GM12878 (cell line): ENCODE results near the gene SSH2. TPM values are rescaled to one million over a fixed set of nuclear protein-coding genes. Genes with fewer than 3 reads are reported as not detected.
A peak's percentile ranks its signal among the peaks of the same experiment; 100 is the strongest.

Source experiments
- BCL3 ChIP-seq: IDR thresholded peaks from 2 replicates; pipeline ENCODE4 v1.6.1; 2011; ENCODE audit warnings: borderline replicate concordance, low read depth, mild to moderate bottlenecking, moderate library complexity, low read length; ENCODE audit not compliant: insufficient read depth, poor library complexity, severe bottlenecking
- BMI1 ChIP-seq: fragments of 450-650 bp; IDR thresholded peaks from 2 replicates; pipeline ENCODE4 v1.6.1; 2016; ENCODE audit warnings: mild to moderate bottlenecking, moderate library complexity, borderline replicate concordance
- CHD2 ChIP-seq: IDR thresholded peaks from 2 replicates; pipeline ENCODE4 v1.6.1; 2011; ENCODE audit warnings: low read depth, low read length, improper control_type of control experiment, borderline replicate concordance
- HSF1 ChIP-seq: fragments of 150-350 bp; IDR thresholded peaks from 2 replicates; pipeline ENCODE4 v1.6.1; 2014; ENCODE audit warnings: mild to moderate bottlenecking, low read depth, low read length
- MLLT1 ChIP-seq: fragments of 450-650 bp; IDR thresholded peaks from 2 replicates; pipeline ENCODE4 v1.6.1; 2016; ENCODE audit warnings: mild to moderate bottlenecking
- MTA3 ChIP-seq: IDR thresholded peaks from 2 replicates; pipeline ENCODE4 v1.6.1; 2012; ENCODE audit warnings: low read length, inconsistent platforms, borderline replicate concordance
- NBN ChIP-seq: fragments of 450-650 bp; IDR thresholded peaks from 2 replicates; pipeline ENCODE4 v1.6.1; 2016
- NFYA ChIP-seq: IDR thresholded peaks from 2 replicates; pipeline ENCODE4 v1.6.1; 2011; ENCODE audit warnings: low read depth, mild to moderate bottlenecking, low read length, improper control_type of control experiment, borderline replicate concordance
- NR2F1 ChIP-seq: fragments of 450-650 bp; conservative IDR thresholded peaks from 2 replicates; pipeline ENCODE4 v1.6.1; 2017; ENCODE audit warnings: mild to moderate bottlenecking
- PAX5 ChIP-seq: IDR thresholded peaks from 2 replicates; pipeline ENCODE4 v1.6.1; 2011; ENCODE audit warnings: low read depth, low read length, borderline replicate concordance
- PBX3 ChIP-seq: IDR thresholded peaks from 2 replicates; pipeline ENCODE4 v1.6.1; 2011; ENCODE audit warnings: mild to moderate bottlenecking, low read depth, low read length, moderate library complexity; ENCODE audit not compliant: insufficient replicate concordance
- PRDM15 ChIP-seq: fragments of 450-650 bp; formaldehyde crosslinking; IDR thresholded peaks from 2 replicates; pipeline ENCODE4 v1.4.0; 2020; ENCODE audit warnings: mild to moderate bottlenecking, moderate library complexity
- RAD21 ChIP-seq: IDR thresholded peaks from 2 replicates; pipeline ENCODE4 v1.6.1; 2011; ENCODE audit warnings: mild to moderate bottlenecking, low read depth, low read length, moderate library complexity; ENCODE audit not compliant: insufficient read depth
- RAD51 ChIP-seq: fragments of 450-650 bp; IDR thresholded peaks from 2 replicates; pipeline ENCODE4 v1.6.1; 2016; ENCODE audit warnings: moderate library complexity, mild to moderate bottlenecking, inconsistent platforms
- RCOR1 ChIP-seq: conservative IDR thresholded peaks from 2 replicates; pipeline ENCODE4 v1.6.1; 2012; ENCODE audit warnings: low read depth, low read length, improper control_type of control experiment
- SIN3A ChIP-seq: IDR thresholded peaks from 2 replicates; pipeline ENCODE4 v1.6.1; 2012; ENCODE audit warnings: low read depth, low read length, improper control_type of control experiment
- SP1 ChIP-seq: IDR thresholded peaks from one replicate; pipeline ENCODE4 v1.6.1; 2011; ENCODE audit warnings: low read depth, low read length
- STAT1 ChIP-seq: fragments of 450-650 bp; conservative IDR thresholded peaks from 2 replicates; pipeline ENCODE4 v1.6.1; 2014; ENCODE audit warnings: antibody characterized with exemption, mild to moderate bottlenecking
- USF2 ChIP-seq: IDR thresholded peaks from 2 replicates; pipeline ENCODE4 v1.6.1; 2011; ENCODE audit warnings: low read depth, low read length, improper control_type of control experiment, borderline replicate concordance
- polyA plus RNA-seq, 11 experiments: library from polyadenylated mRNA; depleted of rRNA in 4 of 11; unstranded in 6 of 11; stranded (reverse) in 5 of 11; fragments of >200 nt; fragmentation: Nextera tagmentation in 4 of 11; fragmentation: Illumina TruSeq in 1 of 11; extraction: Ambion mirVana in 4 of 11; extraction: Trizol in 1 of 11; gene quantifications; 1 replicate in 1 of 11; 2 replicates in 10 of 11; pipeline versions ENCODE4 v1.2.1 to v1.2.3, GENCODE V29; 2011 to 2016; ENCODE audit warnings: inconsistent platforms in 2 of 11, missing spikeins in 2 of 11, low read depth in 1 of 11
- total RNA-seq, 4 experiments: library from RNA; depleted of rRNA in 3 of 4; stranded (reverse); fragments of >200 nt in 3 of 4; fragmentation: Illumina TruSeq in 1 of 4; extraction: Trizol in 1 of 4; gene quantifications; 2 replicates each; pipeline versions ENCODE4 v1.2.1 to v1.2.3, GENCODE V29; 2013 to 2021

The SSH2 gene
- total and polyA plus RNA-seq, 10 of the 15 experiments (the other 5 are each of a cell fraction or from before 2014, with no cell fraction given): 9.3 to 65.9 (median 34.0) TPM

- TF ChIP-seq PBX3: peak; percentile 89
- no peak for TF ChIP-seq NFYA
- no peak; the same call in 1 of the 2 replicates for TF ChIP-seq USF2
- peak; percentile 93 for TF ChIP-seq RAD21
- TF ChIP-seq SP1: no peak
- TF ChIP-seq BCL3: no peak
- TF ChIP-seq MLLT1: no peak
- peak; percentile 80 for TF ChIP-seq SIN3A
- peak; percentile 75; the same call in 1 of the 2 replicates for TF ChIP-seq CHD2
- TF ChIP-seq NR2F1: no peak
- TF ChIP-seq RCOR1: peak; percentile 84; the same call in 1 of the 2 replicates
- TF ChIP-seq RAD51: peak; percentile 9; the same call in 1 of the 2 replicates
- no peak for TF ChIP-seq MTA3
- peak; percentile 25; the same call in 1 of the 2 replicates for TF ChIP-seq BMI1
- peak; percentile 94 for TF ChIP-seq NBN
- no peak; the same call in 1 of the 2 replicates for TF ChIP-seq STAT1
- peak; percentile 31; the same call in 1 of the 2 replicates for TF ChIP-seq PAX5
- no peak for TF ChIP-seq HSF1
- no peak for TF ChIP-seq PRDM15 (CRISPR knock-in tag)
Observed at GRCh38 chr17:29931231-29931932, 1.4 kb upstream of the SSH2 start (continued).
